Ishikawa (cell line): Measurements from ENCODE around the gene SLC25A14.

Experiments
- CEBPB ChIP-seq: IDR thresholded peaks from 2 replicates; pipeline ENCODE4 v1.6.1; 2012
- CREB1 ChIP-seq: IDR thresholded peaks from 2 replicates; pipeline ENCODE4 v1.6.1; 2012; ENCODE audit warnings: low read depth
- EGR1 ChIP-seq: IDR thresholded peaks from 2 replicates; pipeline ENCODE4 v1.6.1; 2012
- EP300 ChIP-seq: IDR thresholded peaks from 2 replicates; pipeline ENCODE4 v1.6.1; 2012; ENCODE audit warnings: borderline replicate concordance
- FOXM1 ChIP-seq: IDR thresholded peaks from 2 replicates; pipeline ENCODE4 v1.6.1; 2012; ENCODE audit warnings: low read depth, borderline replicate concordance
- MAX ChIP-seq: IDR thresholded peaks from 2 replicates; pipeline ENCODE4 v1.6.1; 2012
- NFIC ChIP-seq: IDR thresholded peaks from 2 replicates; pipeline ENCODE4 v1.6.1; 2012
- RAD21 ChIP-seq: IDR thresholded peaks from 2 replicates; pipeline ENCODE4 v1.6.1; 2012; ENCODE audit warnings: low read depth
- REST ChIP-seq: IDR thresholded peaks from 2 replicates; pipeline ENCODE4 v1.6.1; 2012; ENCODE audit warnings: low read depth, mild to moderate bottlenecking
- TAF1 ChIP-seq: IDR thresholded peaks from 2 replicates; pipeline ENCODE4 v1.6.1; 2012; ENCODE audit warnings: low read depth, mild to moderate bottlenecking
- TCF12 ChIP-seq: IDR thresholded peaks from 2 replicates; pipeline ENCODE4 v1.6.1; 2012; ENCODE audit warnings: low read depth
- TEAD4 ChIP-seq: IDR thresholded peaks from 2 replicates; pipeline ENCODE4 v1.6.1; 2012
- USF1 ChIP-seq: IDR thresholded peaks from 2 replicates; pipeline ENCODE4 v1.6.1; 2012
- YY1 ChIP-seq: IDR thresholded peaks from 2 replicates; pipeline ENCODE4 v1.6.1; 2012; ENCODE audit warnings: low read depth
- ZBTB7A ChIP-seq: IDR thresholded peaks from 2 replicates; pipeline ENCODE4 v1.6.1; 2012; ENCODE audit warnings: low read depth

Gene SLC25A14

GRCh38 chrX:130330146-130330545 lies 9.6 kb upstream of the SLC25A14 start:
- no peak for TF ChIP-seq TCF12
- TF ChIP-seq EP300, result no peak
- TF ChIP-seq YY1, result no peak
- TF ChIP-seq NFIC, result no peak
- no peak for TF ChIP-seq REST
- no peak for TF ChIP-seq CREB1
- no peak for TF ChIP-seq EGR1
- TF ChIP-seq ZBTB7A, result no peak
- no peak for TF ChIP-seq TAF1
- no peak for TF ChIP-seq MAX
- TF ChIP-seq TEAD4, result no peak
- no peak for TF ChIP-seq CEBPB
- no peak for TF ChIP-seq USF1
- no peak for TF ChIP-seq RAD21
- TF ChIP-seq FOXM1, result no peak

GRCh38 chrX:130330706-130331105 lies 9.0 kb upstream of the SLC25A14 start:
- peak; percentile 40; the same call in 1 of the 2 replicates for TF ChIP-seq USF1
- TF ChIP-seq RAD21, result peak; percentile 80
- TF ChIP-seq MAX, result peak; percentile 93
- no peak for TF ChIP-seq CEBPB

- TF ChIP-seq CEBPB (no peak), NFIC (no peak), USF1 (no peak), EP300 (no peak), RAD21 (no peak), EGR1 (no peak), TCF12 (no peak), FOXM1 (no peak), MAX (no peak), TAF1 (no peak), TEAD4 (no peak), CREB1 (no peak), REST (no peak), ZBTB7A (no peak), YY1 (no peak)
Measured at GRCh38 chrX:130336531-130336930, 3.2 kb upstream of the SLC25A14 start.

GRCh38 chrX:130340271-130340670 lies 552 bp downstream of the SLC25A14 start:
- TF ChIP-seq CREB1 (no peak), CEBPB (no peak), MAX (no peak), FOXM1 (no peak), USF1 (no peak), RAD21 (no peak), ZBTB7A (no peak), NFIC (no peak), REST (no peak), EGR1 (no peak)
